ENCODE measurements around the gene BAK1. TPM values are rescaled to one million over a fixed set of nuclear protein-coding genes. Genes with fewer than 3 reads are reported as not detected.

Gene BAK1
- total RNA-seq, 4 donors from 2014 or later, result 52.2 to 134 (median 59.5) TPM

DNA sequence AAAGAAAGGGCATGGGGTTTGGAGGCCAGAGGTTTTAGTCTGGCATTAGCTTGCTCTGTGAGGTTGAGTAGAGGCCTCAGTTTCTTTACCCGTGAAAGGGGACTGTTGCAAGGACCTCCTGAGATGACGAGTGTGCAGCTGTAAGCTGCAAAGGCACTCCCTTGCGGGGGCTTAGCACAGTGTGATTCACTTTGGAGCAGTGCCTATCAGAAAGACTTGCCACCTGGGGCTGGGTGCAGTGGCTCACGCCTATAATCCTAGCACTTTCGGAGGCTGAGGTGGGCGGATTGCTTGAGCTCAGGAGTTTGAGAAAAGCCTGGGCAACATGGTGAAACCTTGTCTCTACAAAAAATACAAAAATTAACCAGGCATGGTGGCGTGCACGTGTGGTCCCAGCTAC, 7.5 kb upstream of the BAK1 start:
- TF ChIP-seq EP300 (IDR thresholded peaks at IDR 0.05; ENCODE audit: low read depth) (no peak), POLR2AphosphoS5 (IDR thresholded peaks at IDR 0.05) (no peak), POLR2A (IDR thresholded peaks at IDR 0.05) (no peak)
- TF ChIP-seq, protein P1, sequence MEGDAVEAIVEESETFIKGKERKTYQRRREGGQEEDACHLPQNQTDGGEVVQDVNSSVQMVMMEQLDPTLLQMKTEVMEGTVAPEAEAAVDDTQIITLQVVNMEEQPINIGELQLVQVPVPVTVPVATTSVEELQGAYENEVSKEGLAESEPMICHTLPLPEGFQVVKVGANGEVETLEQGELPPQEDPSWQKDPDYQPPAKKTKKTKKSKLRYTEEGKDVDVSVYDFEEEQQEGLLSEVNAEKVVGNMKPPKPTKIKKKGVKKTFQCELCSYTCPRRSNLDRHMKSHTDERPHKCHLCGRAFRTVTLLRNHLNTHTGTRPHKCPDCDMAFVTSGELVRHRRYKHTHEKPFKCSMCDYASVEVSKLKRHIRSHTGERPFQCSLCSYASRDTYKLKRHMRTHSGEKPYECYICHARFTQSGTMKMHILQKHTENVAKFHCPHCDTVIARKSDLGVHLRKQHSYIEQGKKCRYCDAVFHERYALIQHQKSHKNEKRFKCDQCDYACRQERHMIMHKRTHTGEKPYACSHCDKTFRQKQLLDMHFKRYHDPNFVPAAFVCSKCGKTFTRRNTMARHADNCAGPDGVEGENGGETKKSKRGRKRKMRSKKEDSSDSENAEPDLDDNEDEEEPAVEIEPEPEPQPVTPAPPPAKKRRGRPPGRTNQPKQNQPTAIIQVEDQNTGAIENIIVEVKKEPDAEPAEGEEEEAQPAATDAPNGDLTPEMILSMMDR (IDR thresholded peaks at IDR 0.05), result no peak
- DNase-seq, result no peak
- Histone ChIP-seq H3K9me3 (no peaks in the 10 kb centered on the region), H3K27me3 (no peaks in the 10 kb centered on the region), H3K27ac (no peak overlapping the region), H3K36me3 (no peaks in the 10 kb centered on the region), H3K4me1 (peaks cover 28 to 35% (median 31%) of the 10 kb centered on the region in 4 donors), H3K4me3 (no peak overlapping the region)
- WGBS, 2 donors (ENCODE audit: low coverage in 1 of 2), result 81 to 92% methylated on average over 2 to 8 of the region's 8 CpGs
- in situ Hi-C loops (cut with MboI; ENCODE audit: low pct_ligation_motif_present in 1 of 4, low pct_unique_long_range_greater_than_20kb in 1 of 4, low sequenced_read_pairs in 3 of 4) (loop anchor here in 3 of 4 donors (5.0 to 10.0 kb wide), 2 partner anchors 115 to 117 kb away; no protein-coding TSS in a partner anchor), intact Hi-C loops (cut with DNase I; ENCODE audit: low total_unique reads) (loop anchor here (5.0 kb wide), 2 partner anchors 115 to 565 kb away; no protein-coding TSS in a partner anchor)

DNA sequence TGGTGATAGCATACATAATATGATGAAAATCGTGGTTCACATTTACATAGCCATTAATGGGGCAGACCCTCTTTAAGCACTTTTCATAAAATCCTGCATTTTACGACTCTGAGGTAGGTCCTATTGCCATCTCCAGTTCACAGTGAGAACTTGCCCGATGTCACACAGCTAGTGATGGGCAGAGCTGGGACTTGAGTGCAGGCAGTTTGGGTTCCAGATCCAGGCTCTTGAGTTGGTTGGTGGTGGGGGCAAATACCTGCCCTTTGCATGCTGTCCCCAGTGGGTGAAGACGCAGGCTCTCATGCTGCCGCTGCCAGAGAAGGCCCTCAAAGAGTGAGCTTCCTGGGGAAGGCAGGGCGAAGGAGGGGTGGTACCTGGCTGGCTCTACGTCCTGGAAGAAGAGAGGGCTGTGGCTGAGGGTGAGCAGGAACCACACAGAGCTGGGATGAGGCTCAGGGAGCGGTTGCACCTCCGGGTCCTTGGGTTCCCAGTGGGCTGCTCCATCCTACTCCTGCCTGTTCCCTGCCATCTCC, 6.1 kb upstream of the BAK1 start:
- intact Hi-C loops (cut with DNase I; ENCODE audit: low total_unique reads) (loop anchor here (5.0 kb wide), 2 partner anchors 116 to 566 kb away; no protein-coding TSS in a partner anchor), in situ Hi-C loops (cut with MboI; ENCODE audit: low pct_ligation_motif_present in 1 of 4, low pct_unique_long_range_greater_than_20kb in 1 of 4, low sequenced_read_pairs in 3 of 4) (loop anchor here in 3 of 4 donors (5.0 to 10.0 kb wide), 2 partner anchors 116 to 119 kb away; no protein-coding TSS in a partner anchor)
- Histone ChIP-seq H3K27ac (no peak overlapping the region), H3K36me3 (no peaks in the 10 kb centered on the region), H3K9me3 (no peaks in the 10 kb centered on the region), H3K27me3 (no peaks in the 10 kb centered on the region), H3K4me1 (peaks cover 27 to 31% (median 30%) of the 10 kb centered on the region in 4 donors), H3K4me3 (no peak overlapping the region)
- TF ChIP-seq, protein P1 (IDR thresholded peaks at IDR 0.05), result no peak
- TF ChIP-seq POLR2A (IDR thresholded peaks at IDR 0.05) (no peak), EP300 (IDR thresholded peaks at IDR 0.05; ENCODE audit: low read depth) (no peak), POLR2AphosphoS5 (IDR thresholded peaks at IDR 0.05) (no peak)
- 73% methylated on average over 9 of the region's 9 CpGs; no CpG with 5 or more reads in 1 of the 2 donors for WGBS, 2 donors (ENCODE audit: low coverage in 1 of 2)
- no peak for DNase-seq

DNA sequence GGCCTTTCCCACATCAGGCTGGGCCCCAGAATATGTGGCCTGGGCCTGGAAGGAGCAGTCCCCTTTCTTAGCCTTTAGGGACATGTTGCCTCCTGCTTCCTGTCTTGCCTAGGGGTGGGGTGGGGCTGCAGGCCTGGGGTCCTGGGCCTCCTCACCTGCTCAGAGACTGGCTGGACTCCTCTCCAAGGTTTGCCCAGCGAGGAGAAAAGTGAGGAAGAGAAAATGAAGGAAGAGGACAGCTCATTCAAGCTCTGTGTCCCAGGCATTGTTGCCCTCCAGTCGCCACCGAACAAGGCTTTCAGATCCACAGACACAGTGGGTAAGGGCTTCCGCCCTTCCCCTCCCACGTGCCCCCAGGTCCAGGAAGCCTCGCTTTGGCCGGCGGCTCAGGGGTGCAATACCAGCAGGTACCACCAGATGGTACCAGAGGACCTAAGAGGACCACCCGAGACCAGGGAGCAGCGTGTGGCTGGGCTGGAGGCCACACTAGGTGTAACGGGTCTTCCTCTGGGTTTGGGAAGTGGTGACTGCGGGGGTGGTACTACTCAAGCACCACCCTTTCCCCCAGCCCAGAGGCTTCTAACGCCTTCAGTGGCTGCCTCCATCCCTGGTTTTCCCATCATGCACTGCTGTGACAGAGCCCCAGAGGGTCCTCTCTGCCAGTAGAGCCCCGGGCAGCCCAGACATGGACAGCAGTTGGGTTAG, 5.5 kb upstream of the BAK1 start:
- no peak for TF ChIP-seq POLR2AphosphoS5 (IDR thresholded peaks at IDR 0.05)
- TF ChIP-seq, protein P1 (IDR thresholded peaks at IDR 0.05), result peak; percentile 97 to 100 (median 99)
- Histone ChIP-seq H3K36me3 (no peaks in the 10 kb centered on the region), H3K27me3 (no peaks in the 10 kb centered on the region), H3K9me3 (no peaks in the 10 kb centered on the region), H3K4me1 (peaks cover 23 to 28% (median 27%) of the 10 kb centered on the region in 4 donors), H3K27ac (no peak overlapping the region), H3K4me3 (no peak overlapping the region)
- WGBS, 2 donors (ENCODE audit: low coverage in 1 of 2), result 0 to 11% methylated on average over 2 to 14 of the region's 14 CpGs
- DNase-seq, result peak; percentile 91
- in situ Hi-C loops (cut with MboI; ENCODE audit: low pct_ligation_motif_present in 1 of 4, low pct_unique_long_range_greater_than_20kb in 1 of 4, low sequenced_read_pairs in 3 of 4) (loop anchor here in 3 of 4 donors (5.0 to 10.0 kb wide), 2 partner anchors 117 to 119 kb away; no protein-coding TSS in a partner anchor), intact Hi-C loops (cut with DNase I; ENCODE audit: low total_unique reads) (loop anchor here (5.0 kb wide), 2 partner anchors 117 to 567 kb away; no protein-coding TSS in a partner anchor)

DNA sequence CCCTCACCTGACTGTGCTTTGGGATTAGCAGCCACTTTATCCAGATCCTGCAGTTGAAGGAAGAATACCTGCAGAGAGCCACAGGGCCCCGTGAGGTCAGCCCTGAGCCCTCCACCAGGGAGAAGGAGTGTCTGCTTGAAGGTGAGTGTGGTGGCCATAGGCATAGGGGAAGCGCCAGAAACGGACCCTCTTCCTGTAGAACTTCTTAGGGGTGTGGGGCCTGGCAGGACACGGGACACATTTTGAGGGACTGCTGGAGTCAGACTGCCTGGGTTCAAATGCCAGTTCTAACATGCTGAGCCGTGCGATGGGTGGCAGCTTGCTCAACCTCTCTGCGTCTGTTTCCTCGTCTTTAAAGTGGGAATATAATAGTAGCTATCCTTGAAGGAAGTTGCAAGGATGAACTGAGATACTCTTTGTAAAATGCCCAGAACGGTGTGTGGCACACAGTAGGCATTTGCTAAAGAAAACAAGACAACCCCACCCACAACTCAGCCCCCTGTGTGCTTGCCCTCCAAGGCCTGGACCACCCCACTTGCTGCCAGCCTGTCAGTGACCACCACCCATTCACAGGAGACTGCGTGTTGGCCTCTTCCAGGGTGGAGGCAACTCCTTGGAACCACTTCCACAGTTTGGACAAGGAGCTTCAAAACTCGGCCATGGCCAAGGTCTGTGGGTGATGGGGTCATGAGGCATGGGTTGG, 4.8 kb upstream of the BAK1 start:
- in situ Hi-C loops (cut with MboI; ENCODE audit: low pct_ligation_motif_present in 1 of 4, low pct_unique_long_range_greater_than_20kb in 1 of 4, low sequenced_read_pairs in 3 of 4) (loop anchor here in 3 of 4 donors (5.0 to 10.0 kb wide), 2 partner anchors 117 to 120 kb away; no protein-coding TSS in a partner anchor), intact Hi-C loops (cut with DNase I; ENCODE audit: low total_unique reads) (loop anchor here (5.0 kb wide), 2 partner anchors 117 to 567 kb away; no protein-coding TSS in a partner anchor)
- Histone ChIP-seq H3K4me1 (peaks cover 19 to 26% (median 24%) of the 10 kb centered on the region in 4 donors), H3K27me3 (no peaks in the 10 kb centered on the region), H3K4me3 (no peak overlapping the region), H3K36me3 (no peaks in the 10 kb centered on the region), H3K27ac (no peak overlapping the region), H3K9me3 (no peaks in the 10 kb centered on the region)
- 78% methylated on average over 11 of the region's 11 CpGs; no CpG with 5 or more reads in 1 of the 2 donors for WGBS, 2 donors (ENCODE audit: low coverage in 1 of 2)
- no peak for DNase-seq
- TF ChIP-seq POLR2AphosphoS5 (IDR thresholded peaks at IDR 0.05) (no peak), POLR2A (IDR thresholded peaks at IDR 0.05) (no peak), EP300 (IDR thresholded peaks at IDR 0.05; ENCODE audit: low read depth) (no peak)
- TF ChIP-seq, protein P1 (IDR thresholded peaks at IDR 0.05), result no peak

Data from transverse colon (tissue), 4 donors.